GM18519 (cell line): ENCODE measurements around the gene LTA.

ENCODE experiments used
- ATAC-seq: cut with Tn5 transposase; IDR thresholded peaks from one replicate; pipeline ENCODE4 v1.9.1; 2021; ENCODE audit warnings: mild to moderate bottlenecking, moderate library complexity; ENCODE audit not compliant: unreplicated experiment, low FRiP score

LTA gene

DNA sequence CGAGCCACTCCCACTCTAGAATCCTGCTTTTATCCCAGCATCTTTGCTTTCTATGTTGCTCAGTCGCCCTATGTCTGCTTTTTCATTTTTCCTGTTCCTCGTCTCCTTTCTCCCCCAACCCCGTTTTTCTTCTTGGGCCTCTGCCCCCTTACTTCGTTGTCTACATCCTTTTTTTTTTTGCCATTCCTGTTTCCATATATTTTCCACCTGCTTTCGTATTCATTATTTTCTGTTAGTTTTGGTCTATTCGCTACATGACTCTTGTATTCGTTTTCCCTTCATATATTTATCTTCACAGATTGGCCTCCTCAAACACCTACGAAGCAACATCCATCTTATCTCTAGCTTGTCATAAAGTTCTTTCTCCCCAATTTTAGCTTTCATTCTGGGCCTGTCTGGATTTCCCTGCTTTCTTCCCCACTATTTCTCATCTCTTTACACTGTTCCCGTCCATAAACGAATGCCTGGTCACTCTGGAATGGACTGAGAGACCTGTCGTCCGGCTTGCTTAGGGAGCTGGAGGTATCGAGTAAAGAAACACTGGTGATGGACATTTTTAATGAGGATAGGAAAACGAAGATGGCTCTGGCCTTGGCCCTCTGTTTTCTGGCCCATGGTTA lies 49.3 kb downstream of the LTA start:
- ATAC-seq = no peak

DNA sequence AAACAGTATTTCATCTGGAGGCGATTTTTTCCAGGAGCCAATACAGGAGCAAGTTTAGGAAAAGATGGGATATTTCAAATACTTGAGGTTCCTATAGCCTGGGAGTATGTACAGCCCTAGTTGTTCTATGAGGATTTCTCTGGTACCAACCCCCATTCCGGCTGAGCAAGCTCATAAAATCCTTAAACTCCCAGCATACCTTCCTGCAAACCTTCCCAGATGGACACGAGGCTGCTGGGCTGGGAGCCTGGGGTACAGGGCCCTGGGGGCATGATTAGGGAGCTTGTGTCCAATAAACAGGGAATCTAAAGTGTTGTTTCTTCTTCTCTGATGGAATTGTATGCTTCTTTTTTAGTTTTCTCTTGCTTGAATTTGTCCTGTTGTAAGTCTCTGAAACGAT lies 49.9 kb downstream of the LTA start:
- no peak for ATAC-seq

DNA sequence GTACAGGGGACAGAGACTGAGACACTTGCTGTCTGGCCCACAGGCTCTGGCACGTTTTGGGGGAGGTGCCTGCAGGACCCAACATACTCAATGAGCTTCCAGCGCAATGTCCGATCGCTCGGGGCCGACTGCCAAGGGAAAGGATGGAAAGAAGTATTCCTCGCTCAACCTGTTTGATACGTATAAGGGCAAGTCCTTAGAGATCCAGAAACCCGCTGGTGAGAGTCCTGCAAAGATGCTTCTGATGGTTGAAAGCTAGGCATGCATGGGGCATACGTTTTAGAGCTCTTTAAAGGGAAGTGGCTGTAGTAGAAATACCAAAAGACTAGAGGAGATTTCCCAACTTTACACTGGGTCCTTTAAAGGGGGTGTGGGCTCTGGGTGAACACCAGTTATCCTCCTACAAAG lies 50.6 kb downstream of the LTA start:
- ATAC-seq = no peak
